Ovary (tissue), 3 donors: Measurements from ENCODE around the gene NDST1.

Experiments used
- CTCF ChIP-seq, 3 donors: fragments of 450-650 bp in 2 of 3; fragments of 200-600 bp in 1 of 3; IDR thresholded peaks; one replicate each; pipeline versions ENCODE4 v1.5.1 to v1.8.0; 2016 to 2022; ENCODE audit warnings: antibody characterized with exemption in 3 of 3, mild to moderate bottlenecking in 1 of 3
- POLR2A ChIP-seq: fragments of 450-650 bp; IDR thresholded peaks from one replicate; pipeline ENCODE4 v1.6.1; 2017; ENCODE audit warnings: antibody characterized with exemption, mild to moderate bottlenecking, moderate library complexity
- donor health status: DM: no; HTN: no; CAD: no.

- TF ChIP-seq POLR2A (no peak), CTCF (IDR thresholded peaks at IDR 0.05) (no peak)
Observed at GRCh38 chr5:150511578-150512367, 3.8 kb downstream of the NDST1 start.
